K562 (cell line): ENCODE data around the gene SFXN3. TPM values are rescaled to one million over a fixed set of nuclear protein-coding genes. Genes with fewer than 3 reads are reported as not detected.
A peak's percentile ranks its signal among the peaks of the same experiment; 100 is the strongest.

Experiments
- ATAC-seq: fragments of 200-7000 bp; cut with Tn5 transposase; 3 replicates; pipeline ENCODE4 v1.9.1; 2020; ENCODE audit warnings: moderate library complexity
- BruUV-seq: library from RNA; stranded (reverse); fragments of 400-500 nt; replicated peaks from 2 replicates; lab custom pipeline; 2021; lab: Mats Ljungman, UMichigan
- CTCF ChIA-PET: fragments of 300-600 bp; formaldehyde crosslinking; extraction: SDS; loops from one replicate; lab custom pipeline; 2021; ENCODE audit warnings: low intra/inter-chr PET ratio; lab: Yijun Ruan, JAX
- POLR2A ChIA-PET: fragments of 300-600, 350-650 bp; sonication (Branson Sonifier 250); formaldehyde crosslinking; extraction: SDS; loops from one replicate; lab custom pipeline; 2021; ENCODE audit warnings: antibody characterized with exemption, inconsistent platforms; lab: Yijun Ruan, JAX
- DNase-seq, 4 experiments: peaks; one replicate each; pipeline versions ENCODE4 v3.0.0 to v3.0.0-alpha.2; 2011 to 2018; ENCODE audit warnings: low spot score in 3 of 4, mixed read lengths in 3 of 4; ENCODE audit errors: extremely low read depth in 1 of 4
- FAIRE-seq: peaks from 2 replicates; lab custom pipeline; 2011; peaks lifted over from hg19 to GRCh38; lab: Jason Lieb, UNC
- H2AFZ ChIP-seq: 2 replicates; pipeline ENCODE4 v1.6.0; 2011; ENCODE audit warnings: low read depth, low read length, control low read depth, inconsistent platforms
- H3K27ac ChIP-seq: fragments of 200-600 bp; 3 replicates; pipeline ENCODE4 v1.8.0; 2011; ENCODE audit warnings: low read depth, mild to moderate bottlenecking, control low read depth, inconsistent platforms, low read length, moderate library complexity, mixed read lengths; ENCODE audit errors: extremely low read depth
- H3K27me3 ChIP-seq, 2 experiments: fragments of 300-600 bp in 1 of 2; 2 replicates in 1 of 2; 3 replicates in 1 of 2; pipeline versions ENCODE4 v1.6.0 to v1.8.0; 2011; ENCODE audit warnings: inconsistent platforms in 2 of 2, low read length in 2 of 2, mild to moderate bottlenecking in 1 of 2, mixed read lengths in 1 of 2, moderate library complexity in 1 of 2; ENCODE audit not compliant: control insufficient read depth in 2 of 2, insufficient read depth in 2 of 2
- H3K36me3 ChIP-seq: fragments of 300-600 bp; 3 replicates; pipeline ENCODE4 v1.8.0; 2011; ENCODE audit warnings: mild to moderate bottlenecking, low read length, inconsistent platforms; ENCODE audit not compliant: control insufficient read depth, insufficient read depth
- H3K4me1 ChIP-seq, 2 experiments: fragments of 200-600 bp in 1 of 2; replicated peaks in 1 of 2; 2 replicates in 1 of 2; 3 replicates in 1 of 2; pipeline versions ENCODE4 v1.5.1 to v1.8.0; 2011; ENCODE audit warnings: inconsistent platforms in 2 of 2, low read length in 2 of 2, mild to moderate bottlenecking in 1 of 2, mixed read lengths in 1 of 2, moderate library complexity in 1 of 2; ENCODE audit not compliant: control insufficient read depth in 2 of 2, insufficient read depth in 2 of 2
- H3K4me2 ChIP-seq: 2 replicates; pipeline ENCODE4 v1.6.1; 2011; ENCODE audit warnings: low read length, control low read depth, inconsistent platforms, mixed read lengths; ENCODE audit not compliant: insufficient read depth
- H3K4me3 ChIP-seq: fragments of 200-600 bp; sonication (generic), shearing (Covaris generic); 2 replicates; pipeline ENCODE4 v1.5.1; 2016; ENCODE audit warnings: control low read depth, inconsistent platforms
- H3K79me2 ChIP-seq: fragments of 200-600 bp; 3 replicates; pipeline ENCODE4 v1.8.0; 2011; ENCODE audit warnings: low read length, inconsistent platforms; ENCODE audit not compliant: control insufficient read depth, insufficient read depth
- H3K9ac ChIP-seq, 2 experiments: 2 replicates each; pipeline versions ENCODE4 v1.6.0 to v1.6.1; 2011; ENCODE audit warnings: low read depth in 2 of 2, low read length in 2 of 2, control low read depth in 1 of 2, inconsistent platforms in 1 of 2, mild to moderate bottlenecking in 1 of 2, mixed read lengths in 1 of 2; ENCODE audit not compliant: insufficient read depth in 1 of 2
- H3K9me1 ChIP-seq: one replicate; pipeline ENCODE4 v1.6.0; 2011; ENCODE audit warnings: inconsistent platforms, mild to moderate bottlenecking, low read length, moderate library complexity; ENCODE audit not compliant: control insufficient read depth, insufficient read depth
- H3K9me3 ChIP-seq: replicated peaks from 2 replicates; pipeline ENCODE4 v1.5.1; 2011; ENCODE audit warnings: low read depth, low read length, inconsistent platforms; ENCODE audit not compliant: control insufficient read depth, insufficient read depth
- H4K20me1 ChIP-seq: replicated peaks from 2 replicates; pipeline ENCODE4 v1.6.1; 2011; ENCODE audit warnings: low read length, inconsistent platforms, mixed read lengths; ENCODE audit not compliant: control insufficient read depth, insufficient read depth
- CBFA2T2 ChIP-seq: fragments of 450-650 bp; conservative IDR thresholded peaks from 2 replicates; pipeline ENCODE4 v1.6.1; 2017; ENCODE audit warnings: mild to moderate bottlenecking
- GABPB1 ChIP-seq: sonication (generic); formaldehyde crosslinking; IDR thresholded peaks from 2 replicates; pipeline ENCODE4 v1.8.0; 2022; ENCODE audit warnings: mild to moderate bottlenecking, missing genetic modification reagents
- NR2C1 ChIP-seq, 2 experiments: fragments of 450-650 bp; IDR thresholded peaks; 2 replicates each; pipeline ENCODE4 v1.6.1; 2017; ENCODE audit warnings: mild to moderate bottlenecking in 2 of 2, antibody characterized with exemption in 1 of 2, inconsistent platforms in 1 of 2, missing compliant biosample characterization in 1 of 2, missing genetic modification characterization in 1 of 2
- SPI1 ChIP-seq: IDR thresholded peaks from 2 replicates; pipeline ENCODE4 v1.6.1; 2011; ENCODE audit warnings: low read depth, low read length, control low read depth, borderline replicate concordance
- ZBTB7A ChIP-seq: IDR thresholded peaks from 2 replicates; pipeline ENCODE4 v1.6.1; 2011; ENCODE audit warnings: low read depth, mild to moderate bottlenecking, low read length, moderate library complexity, borderline replicate concordance; ENCODE audit not compliant: control insufficient read depth
- WGBS: fragments of 100-300 bp; shearing (Covaris generic); methylation state at CpG from one replicate; pipeline ENCODE4 v1.1.6; 2016; ENCODE audit warnings: low coverage, mixed read lengths; ENCODE audit not compliant: insufficient coverage; ENCODE audit errors: missing lambda C conversion rate; 5-methylcytosine and 5-hydroxymethylcytosine counted together
- in situ Hi-C: fragments of 300-500 bp; cut with MboI; formaldehyde crosslinking; loops from 4 replicates; pipeline ENCODE4 v1.15.0; 2018; ENCODE audit warnings: inconsistent platforms, mixed read lengths
- intact Hi-C: fragments of 100-400 bp; cut with micrococcal nuclease; formaldehyde crosslinking; loops from 2 replicates; pipeline ENCODE4 v1.14.2; 2022
- polyA plus RNA-seq, 8 experiments: library from polyadenylated mRNA; depleted of rRNA in 4 of 8; stranded (reverse) in 5 of 8; unstranded in 3 of 8; fragments of >200 nt; fragmentation: Nextera tagmentation in 2 of 8; fragmentation: Illumina TruSeq in 1 of 8; extraction: Ambion mirVana in 2 of 8; extraction: Trizol in 1 of 8; gene quantifications; 2 replicates each; pipeline versions ENCODE4 v1.2.1 to v1.2.3, GENCODE V29; 2011 to 2014; ENCODE audit warnings: inconsistent platforms in 1 of 8, missing spikeins in 1 of 8
- total RNA-seq, 7 experiments: library from RNA; depleted of rRNA in 6 of 7; stranded (reverse); fragments of >200 nt in 6 of 7; fragmentation: Illumina TruSeq in 2 of 7; extraction: Trizol in 2 of 7; gene quantifications; 2 replicates each; pipeline versions ENCODE4 v1.2.1 to v1.2.3, GENCODE V29; 2011 to 2021; ENCODE audit warnings: low replicate concordance in 1 of 7
- TF ChIP-seq, protein P1 (sequence below): fragments of 450-650 bp; IDR thresholded peaks from 2 replicates; pipeline ENCODE4 v1.6.1; 2017; ENCODE audit warnings: mild to moderate bottlenecking, moderate library complexity
- TF ChIP-seq, protein P2 (sequence below): fragments of 250-450 bp; sonication (Bioruptor Pico); IDR thresholded peaks from 2 replicates; pipeline ENCODE4 v1.4.0; 2020

SFXN3 gene
- total and polyA plus RNA-seq, 9 of the 15 experiments (the other 6 are each of a cell fraction or from before 2014, with no cell fraction given) = 0.24 to 4.6 (median 0.86) TPM

GRCh38 chr10:101063548-101064414 lies 32.7 kb downstream of the SFXN3 start:
- DNase-seq = no peak
- 38% methylated on average over 13 of the region's 15 CpGs for WGBS
- peak overlapping the region; percentile 96 to 99 for H3K9ac ChIP-seq

More at GRCh38 chr10:101063548-101064414, 32.7 kb downstream of the SFXN3 start:
- ChIA-PET CTCF (interaction anchor here (0.9 kb wide), 1 partner anchor 23 kb away, joined by 3 read pairs; no protein-coding TSS in a partner anchor), POLR2A (interaction anchor here (0.6 to 1.8 kb wide), 5 partner anchors 12 to 1620 kb away, joined by 3 to 7 read pairs (median 4); no protein-coding TSS in a partner anchor)
- no peaks in the 10 kb centered on the region for H3K9me3 ChIP-seq
- no peaks in the 10 kb centered on the region for H3K36me3 ChIP-seq
- peak; percentile 65; the same call in 1 of the 2 replicates for TF ChIP-seq SPI1
- no peak; the same call in 1 of the 2 replicates for TF ChIP-seq ZBTB7A
- TF ChIP-seq, protein P1, sequence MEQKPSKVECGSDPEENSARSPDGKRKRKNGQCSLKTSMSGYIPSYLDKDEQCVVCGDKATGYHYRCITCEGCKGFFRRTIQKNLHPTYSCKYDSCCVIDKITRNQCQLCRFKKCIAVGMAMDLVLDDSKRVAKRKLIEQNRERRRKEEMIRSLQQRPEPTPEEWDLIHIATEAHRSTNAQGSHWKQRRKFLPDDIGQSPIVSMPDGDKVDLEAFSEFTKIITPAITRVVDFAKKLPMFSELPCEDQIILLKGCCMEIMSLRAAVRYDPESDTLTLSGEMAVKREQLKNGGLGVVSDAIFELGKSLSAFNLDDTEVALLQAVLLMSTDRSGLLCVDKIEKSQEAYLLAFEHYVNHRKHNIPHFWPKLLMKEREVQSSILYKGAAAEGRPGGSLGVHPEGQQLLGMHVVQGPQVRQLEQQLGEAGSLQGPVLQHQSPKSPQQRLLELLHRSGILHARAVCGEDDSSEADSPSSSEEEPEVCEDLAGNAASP = peak; percentile 68
- TF ChIP-seq, protein P2, sequence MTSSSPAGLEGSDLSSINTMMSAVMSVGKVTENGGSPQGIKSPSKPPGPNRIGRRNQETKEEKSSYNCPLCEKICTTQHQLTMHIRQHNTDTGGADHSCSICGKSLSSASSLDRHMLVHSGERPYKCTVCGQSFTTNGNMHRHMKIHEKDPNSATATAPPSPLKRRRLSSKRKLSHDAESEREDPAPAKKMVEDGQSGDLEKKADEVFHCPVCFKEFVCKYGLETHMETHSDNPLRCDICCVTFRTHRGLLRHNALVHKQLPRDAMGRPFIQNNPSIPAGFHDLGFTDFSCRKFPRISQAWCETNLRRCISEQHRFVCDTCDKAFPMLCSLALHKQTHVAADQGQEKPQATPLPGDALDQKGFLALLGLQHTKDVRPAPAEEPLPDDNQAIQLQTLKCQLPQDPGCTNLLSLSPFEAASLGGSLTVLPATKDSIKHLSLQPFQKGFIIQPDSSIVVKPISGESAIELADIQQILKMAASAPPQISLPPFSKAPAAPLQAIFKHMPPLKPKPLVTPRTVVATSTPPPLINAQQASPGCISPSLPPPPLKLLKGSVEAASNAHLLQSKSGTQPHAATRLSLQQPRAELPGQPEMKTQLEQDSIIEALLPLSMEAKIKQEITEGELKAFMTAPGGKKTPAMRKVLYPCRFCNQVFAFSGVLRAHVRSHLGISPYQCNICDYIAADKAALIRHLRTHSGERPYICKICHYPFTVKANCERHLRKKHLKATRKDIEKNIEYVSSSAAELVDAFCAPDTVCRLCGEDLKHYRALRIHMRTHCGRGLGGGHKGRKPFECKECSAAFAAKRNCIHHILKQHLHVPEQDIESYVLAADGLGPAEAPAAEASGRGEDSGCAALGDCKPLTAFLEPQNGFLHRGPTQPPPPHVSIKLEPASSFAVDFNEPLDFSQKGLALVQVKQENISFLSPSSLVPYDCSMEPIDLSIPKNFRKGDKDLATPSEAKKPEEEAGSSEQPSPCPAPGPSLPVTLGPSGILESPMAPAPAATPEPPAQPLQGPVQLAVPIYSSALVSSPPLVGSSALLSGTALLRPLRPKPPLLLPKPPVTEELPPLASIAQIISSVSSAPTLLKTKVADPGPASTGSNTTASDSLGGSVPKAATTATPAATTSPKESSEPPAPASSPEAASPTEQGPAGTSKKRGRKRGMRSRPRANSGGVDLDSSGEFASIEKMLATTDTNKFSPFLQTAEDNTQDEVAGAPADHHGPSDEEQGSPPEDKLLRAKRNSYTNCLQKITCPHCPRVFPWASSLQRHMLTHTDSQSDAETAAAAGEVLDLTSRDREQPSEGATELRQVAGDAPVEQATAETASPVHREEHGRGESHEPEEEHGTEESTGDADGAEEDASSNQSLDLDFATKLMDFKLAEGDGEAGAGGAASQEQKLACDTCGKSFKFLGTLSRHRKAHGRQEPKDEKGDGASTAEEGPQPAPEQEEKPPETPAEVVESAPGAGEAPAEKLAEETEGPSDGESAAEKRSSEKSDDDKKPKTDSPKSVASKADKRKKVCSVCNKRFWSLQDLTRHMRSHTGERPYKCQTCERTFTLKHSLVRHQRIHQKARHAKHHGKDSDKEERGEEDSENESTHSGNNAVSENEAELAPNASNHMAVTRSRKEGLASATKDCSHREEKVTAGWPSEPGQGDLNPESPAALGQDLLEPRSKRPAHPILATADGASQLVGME (CRISPR knock-in tag) = no peak
- TF ChIP-seq CBFA2T2 = 0 out of 2 replicates have a peak, but pooled peaks have one; percentile 5
- no peak for TF ChIP-seq NR2C1 (IDR thresholded peaks at IDR 0.05)
- TF ChIP-seq NR2C1 (tag; IDR thresholded peaks at IDR 0.05) = no peak
- TF ChIP-seq GABPB1 (CRISPR knock-in tag) = no peak
- no peak overlapping the region; the same call in 1 of the 2 replicates for H3K4me3 ChIP-seq
- H3K27ac ChIP-seq = peak overlapping the region; percentile 100
- in situ Hi-C loops (no loop called here), intact Hi-C loops (loop anchor here (10.0 kb wide), 2 partner anchors 49 to 991 kb away; partner anchors contain the start of gene ARMH3)
- H3K4me1 ChIP-seq = peaks cover 42 to 69% of the 10 kb centered on the region in 2 experiments
- BruUV-seq = no TSS peak
- H2AFZ ChIP-seq = peak overlapping the region; percentile 82; the same call in 1 of the 2 replicates
- no peaks in the 10 kb centered on the region for H3K27me3 ChIP-seq
- H3K9me1 ChIP-seq = no peaks in the 10 kb centered on the region
- peak overlapping the region; percentile 93; the same call in 1 of the 2 replicates for H3K4me2 ChIP-seq
- FAIRE-seq (no peak), ATAC-seq (no peak)
- peaks cover 45% of the 10 kb centered on the region for H3K79me2 ChIP-seq
- H4K20me1 ChIP-seq = no peaks in the 10 kb centered on the region
